ENCODE measurements around the gene LARGE1.

DNA sequence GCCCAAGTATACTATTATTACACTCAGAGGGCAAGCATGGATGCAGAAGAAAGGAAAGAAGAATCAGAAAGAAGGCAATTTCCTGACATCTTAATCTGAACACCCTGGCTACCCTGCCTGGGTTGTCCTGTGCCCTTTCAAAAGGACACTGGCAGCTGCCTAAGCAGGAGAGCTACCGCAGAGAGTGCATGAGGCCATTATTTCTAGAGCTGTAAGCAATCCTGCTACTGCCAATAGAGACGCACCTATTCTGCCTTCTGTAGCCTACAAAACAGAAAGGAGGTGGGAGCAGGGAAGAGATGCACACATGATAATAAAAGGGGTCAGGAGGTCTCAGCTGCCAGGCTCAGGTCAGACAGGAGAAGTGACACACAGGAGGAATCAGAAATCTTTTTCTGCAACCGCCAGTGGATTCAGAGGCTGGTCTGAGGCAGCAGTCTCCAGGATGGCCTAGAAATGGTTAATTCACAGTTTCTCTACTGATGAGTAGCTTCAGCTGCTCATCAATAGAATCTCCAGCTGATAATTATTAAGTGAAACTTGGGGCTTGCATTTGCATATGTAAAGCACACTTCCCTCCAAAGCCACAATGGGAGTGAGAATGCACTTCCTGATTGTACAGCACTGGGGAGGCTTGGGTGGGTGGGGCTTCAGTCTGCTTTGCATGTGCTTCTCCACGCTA is 253.9 kb downstream of the LARGE1 start:
- TF ChIP-seq, protein P1, sequence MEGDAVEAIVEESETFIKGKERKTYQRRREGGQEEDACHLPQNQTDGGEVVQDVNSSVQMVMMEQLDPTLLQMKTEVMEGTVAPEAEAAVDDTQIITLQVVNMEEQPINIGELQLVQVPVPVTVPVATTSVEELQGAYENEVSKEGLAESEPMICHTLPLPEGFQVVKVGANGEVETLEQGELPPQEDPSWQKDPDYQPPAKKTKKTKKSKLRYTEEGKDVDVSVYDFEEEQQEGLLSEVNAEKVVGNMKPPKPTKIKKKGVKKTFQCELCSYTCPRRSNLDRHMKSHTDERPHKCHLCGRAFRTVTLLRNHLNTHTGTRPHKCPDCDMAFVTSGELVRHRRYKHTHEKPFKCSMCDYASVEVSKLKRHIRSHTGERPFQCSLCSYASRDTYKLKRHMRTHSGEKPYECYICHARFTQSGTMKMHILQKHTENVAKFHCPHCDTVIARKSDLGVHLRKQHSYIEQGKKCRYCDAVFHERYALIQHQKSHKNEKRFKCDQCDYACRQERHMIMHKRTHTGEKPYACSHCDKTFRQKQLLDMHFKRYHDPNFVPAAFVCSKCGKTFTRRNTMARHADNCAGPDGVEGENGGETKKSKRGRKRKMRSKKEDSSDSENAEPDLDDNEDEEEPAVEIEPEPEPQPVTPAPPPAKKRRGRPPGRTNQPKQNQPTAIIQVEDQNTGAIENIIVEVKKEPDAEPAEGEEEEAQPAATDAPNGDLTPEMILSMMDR (conservative IDR thresholded peaks at IDR 0.05; ENCODE audit: low read depth, low read length): no peak
- TF ChIP-seq EZH2phosphoT487 (IDR thresholded peaks at IDR 0.05; ENCODE audit: borderline replicate concordance, low read length): no peak
- TF ChIP-seq EZH2 (IDR thresholded peaks at IDR 0.05; ENCODE audit: low read length, unreplicated experiment): no peak
